ENCODE results near the gene ZNRF2. TPM values are rescaled to one million over a fixed set of nuclear protein-coding genes. Genes with fewer than 3 reads are reported as not detected.

ZNRF2 gene
- total and polyA plus RNA-seq, 2 of the 4 experiments (the other 2 are of a cell fraction), result 0.31 to 0.54 TPM

- WGBS, 2 experiments (ENCODE audit: extremely low coverage in 2 of 2, insufficient read length in 1 of 2), result no CpG with 5 or more reads among the region's 3 CpGs
- Histone ChIP-seq H3K14ac (replicated peaks; ENCODE audit: low read depth, low read length) (no peak overlapping the region), H3K56ac (ENCODE audit: extremely low read depth, insufficient read depth, low read length) (no peak overlapping the region), H3K9me1 (ENCODE audit: insufficient read depth, low read length) (no peaks in the 10 kb centered on the region), H3K4me2 (ENCODE audit: low read depth, low read length) (no peak overlapping the region), H3K23ac (ENCODE audit: low read depth, low read length) (no peak overlapping the region), H2AK9ac (replicated peaks; ENCODE audit: low read depth, low read length, poor library complexity) (no peak overlapping the region), H3K27me3 (ENCODE audit: control insufficient read depth, insufficient read depth, low read length) (no peaks in the 10 kb centered on the region), H3K79me1 (ENCODE audit: low read depth in 1 of 2, low read length in 2 of 2) (no peaks in the 10 kb centered on the region), H2AFZ (replicated peaks; ENCODE audit: low read length, poor library complexity) (no peak overlapping the region), H4K20me1 (ENCODE audit: insufficient read depth, low read length) (no peaks in the 10 kb centered on the region), H3K9me3 (ENCODE audit: control insufficient read depth, insufficient read depth, low read length) (no peaks in the 10 kb centered on the region), H2BK20ac (ENCODE audit: low read depth, low read length) (no peak overlapping the region), H3K36me3 (ENCODE audit: control insufficient read depth, insufficient read depth, low read length) (no peaks in the 10 kb centered on the region), H2AK5ac (ENCODE audit: low read depth, low read length) (no peak overlapping the region), H3K27ac (ENCODE audit: insufficient read depth, low read length) (no peak overlapping the region), H2BK5ac (ENCODE audit: low read depth, low read length, poor library complexity, severe bottlenecking) (no peak overlapping the region), H3K4me3 (ENCODE audit: insufficient read depth, low read depth, low read length) (no peak overlapping the region), H3K4ac (ENCODE audit: low read depth, low read length) (no peak overlapping the region), H4K5ac (ENCODE audit: low read depth, low read length) (no peak overlapping the region), H4K91ac (ENCODE audit: insufficient read depth, low read depth, low read length) (no peak overlapping the region), H3K4me1 (ENCODE audit: control insufficient read depth, insufficient read depth, low read length) (no peaks in the 10 kb centered on the region), H3K18ac (ENCODE audit: low read depth, low read length) (no peak overlapping the region), H4K8ac (ENCODE audit: low read depth in 2 of 2, low read length in 2 of 2) (no peak overlapping the region), H3K9ac (ENCODE audit: low read depth, low read length) (no peak overlapping the region), H2BK120ac (ENCODE audit: low read depth, low read length) (no peak overlapping the region), H2BK15ac (ENCODE audit: low read depth, low read length) (no peak overlapping the region)
- TF ChIP-seq NFE2L2 (IDR thresholded peaks at IDR 0.05; ENCODE audit: low read depth, low read length), result no peak
- TF ChIP-seq RFX5 (IDR thresholded peaks at IDR 0.05; ENCODE audit: low read depth, low read length), result no peak
- no peak for TF ChIP-seq SMC3 (IDR thresholded peaks at IDR 0.05; ENCODE audit: low read depth, low read length)
- TF ChIP-seq, protein P1, sequence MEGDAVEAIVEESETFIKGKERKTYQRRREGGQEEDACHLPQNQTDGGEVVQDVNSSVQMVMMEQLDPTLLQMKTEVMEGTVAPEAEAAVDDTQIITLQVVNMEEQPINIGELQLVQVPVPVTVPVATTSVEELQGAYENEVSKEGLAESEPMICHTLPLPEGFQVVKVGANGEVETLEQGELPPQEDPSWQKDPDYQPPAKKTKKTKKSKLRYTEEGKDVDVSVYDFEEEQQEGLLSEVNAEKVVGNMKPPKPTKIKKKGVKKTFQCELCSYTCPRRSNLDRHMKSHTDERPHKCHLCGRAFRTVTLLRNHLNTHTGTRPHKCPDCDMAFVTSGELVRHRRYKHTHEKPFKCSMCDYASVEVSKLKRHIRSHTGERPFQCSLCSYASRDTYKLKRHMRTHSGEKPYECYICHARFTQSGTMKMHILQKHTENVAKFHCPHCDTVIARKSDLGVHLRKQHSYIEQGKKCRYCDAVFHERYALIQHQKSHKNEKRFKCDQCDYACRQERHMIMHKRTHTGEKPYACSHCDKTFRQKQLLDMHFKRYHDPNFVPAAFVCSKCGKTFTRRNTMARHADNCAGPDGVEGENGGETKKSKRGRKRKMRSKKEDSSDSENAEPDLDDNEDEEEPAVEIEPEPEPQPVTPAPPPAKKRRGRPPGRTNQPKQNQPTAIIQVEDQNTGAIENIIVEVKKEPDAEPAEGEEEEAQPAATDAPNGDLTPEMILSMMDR (conservative IDR thresholded peaks at IDR 0.05; ENCODE audit: low read depth, low read length), result no peak
- no peak for TF ChIP-seq USF2 (IDR thresholded peaks at IDR 0.05; ENCODE audit: low read depth, low read length)
- no peak for TF ChIP-seq MAZ (IDR thresholded peaks at IDR 0.05; ENCODE audit: borderline replicate concordance, low read depth, low read length)
- TF ChIP-seq RCOR1 (IDR thresholded peaks at IDR 0.05; ENCODE audit: insufficient replicate concordance, low read length), result no peak
- no peak for TF ChIP-seq ELK1 (IDR thresholded peaks at IDR 0.05; ENCODE audit: borderline replicate concordance, low read depth, low read length)
- no peak for TF ChIP-seq CEBPB (IDR thresholded peaks at IDR 0.05; ENCODE audit: low read depth, low read length)
- TF ChIP-seq MAFK (IDR thresholded peaks at IDR 0.05; ENCODE audit: low read depth, low read length), result no peak
- TF ChIP-seq MXI1 (IDR thresholded peaks at IDR 0.05; ENCODE audit: borderline replicate concordance, low read depth, low read length), result no peak
- TF ChIP-seq BHLHE40 (IDR thresholded peaks at IDR 0.05; ENCODE audit: low read depth, low read length), result no peak
- no peak for TF ChIP-seq RAD21 (IDR thresholded peaks at IDR 0.05; ENCODE audit: low read length)
- TF ChIP-seq POLR2A (IDR thresholded peaks at IDR 0.05; ENCODE audit: low read depth, low read length), result no peak
- TF ChIP-seq CHD1 (IDR thresholded peaks at IDR 0.05; ENCODE audit: low read depth, low read length), result no peak
- no peak for TF ChIP-seq FOS (IDR thresholded peaks at IDR 0.05; ENCODE audit: low read depth, low read length)
- ATAC-seq (ENCODE audit: low read depth), result no peak
- BruUV-seq (replicated peaks), result no TSS peak
- in situ Hi-C loops (cut with MboI; ENCODE audit: low sequenced_read_pairs) (no loop called here), dilution Hi-C loops (cut with HindIII; ENCODE audit: low sequenced_read_pairs, unreplicated experiment) (no loop called here), intact Hi-C loops (cut with micrococcal nuclease) (no loop called here)
- CTCF ChIA-PET, result interaction anchor here (1.0 kb wide), 2 partner anchors 10 to 181 kb away, joined by 3 to 5 read pairs; no protein-coding TSS in a partner anchor
- POLR2A ChIA-PET (ENCODE audit: unreplicated experiment), result interaction anchor here (0.5 kb wide), 2 partner anchors 48 to 75 kb away, joined by 3 read pairs; no protein-coding TSS in a partner anchor
- DNase-seq, result no peak
Observed at GRCh38 chr7:30353932-30354607, 69.7 kb downstream of the ZNRF2 start.

Measured in IMR-90 (cell line).